ENCODE data around the gene COX7A2L. TPM values are rescaled to one million over a fixed set of nuclear protein-coding genes. Genes with fewer than 3 reads are reported as not detected.

Gene COX7A2L
- total RNA-seq = 148 and 163 TPM in 2 replicates

DNA sequence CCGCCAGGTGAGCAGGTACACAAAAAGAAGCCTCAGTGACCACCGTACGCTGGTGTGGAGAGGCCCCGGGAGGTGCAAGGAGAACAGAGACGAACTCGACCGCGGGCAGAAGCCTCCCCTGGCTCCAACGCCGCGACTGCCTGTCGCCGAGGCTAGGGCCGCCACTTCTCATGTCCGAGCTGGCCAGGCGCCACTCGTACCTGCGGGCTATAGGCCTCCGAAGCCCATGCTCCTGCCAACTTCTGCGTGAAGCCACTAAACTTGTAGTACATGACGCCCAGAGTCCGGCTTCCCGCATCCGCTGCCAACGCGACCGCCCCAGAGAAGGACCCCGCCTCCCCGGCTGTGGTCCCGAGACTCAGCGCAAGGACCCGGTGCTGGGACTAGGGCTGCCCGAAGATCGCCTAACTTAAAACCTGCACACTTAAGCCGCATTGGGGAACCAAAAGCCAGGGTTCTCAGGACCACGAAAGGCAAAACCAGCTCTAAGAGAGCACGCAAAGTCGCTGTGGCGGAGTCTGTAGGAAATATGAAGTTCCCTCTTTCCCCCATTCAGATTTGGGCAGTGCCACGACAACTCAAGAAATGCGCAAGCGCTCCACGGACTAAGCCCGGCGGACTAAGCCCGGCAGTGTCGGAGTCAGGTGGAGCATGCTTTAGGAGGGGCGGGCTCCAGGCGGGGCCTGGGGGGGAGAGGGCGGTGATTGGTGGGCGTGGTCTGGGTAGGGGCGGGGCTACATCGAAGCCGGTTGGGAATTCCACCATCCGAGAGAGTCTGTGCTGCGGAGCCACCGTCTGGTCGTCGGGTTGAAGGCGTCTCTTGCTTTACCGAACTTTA is at the start of gene COX7A2L:
TSS of gene COX7A2L (minus strand) at position 328 of the 838 bp plus-strand sequence. CDS start at position 272, 56 bp downstream.

Other genes starting within 250 kb of the COX7A2L start
- 35.8 and 47.6 TPM in 2 replicates for gene EML4, start 191.9 kb downstream of the COX7A2L start, total RNA-seq
- gene KCNG3, start 132.8 kb upstream of the COX7A2L start, total RNA-seq = not detected in 2 replicates
- 18.9 and 25.0 TPM in 2 replicates for gene MTA3, start 207.4 kb upstream of the COX7A2L start, total RNA-seq